Neuronal stem cell (in vitro differentiated cells): ENCODE results near the gene FAM117B.

Source experiments
- DNase-seq: peaks from one replicate; pipeline ENCODE4 v3.0.0-alpha.2; 2013; ENCODE audit warnings: low spot score
- H2AFZ ChIP-seq: one replicate; pipeline ENCODE4 v1.6.1; 2013; ENCODE audit warnings: mild to moderate bottlenecking, low read length, inconsistent platforms
- H2AK5ac ChIP-seq: 2 replicates; pipeline ENCODE4 v1.6.1; 2013; ENCODE audit warnings: low read depth, mild to moderate bottlenecking, inconsistent platforms, low read length, moderate library complexity, mixed read lengths
- H2BK120ac ChIP-seq: 2 replicates; pipeline ENCODE4 v1.6.1; 2013; ENCODE audit warnings: low read depth, mild to moderate bottlenecking, inconsistent platforms, low read length, moderate library complexity, mixed read lengths
- H2BK12ac ChIP-seq: one replicate; pipeline ENCODE4 v1.6.1; 2013; ENCODE audit warnings: low read length, inconsistent platforms
- H2BK15ac ChIP-seq: 2 replicates; pipeline ENCODE4 v1.6.1; 2013; ENCODE audit warnings: mild to moderate bottlenecking, low read length, inconsistent platforms, mixed read lengths
- H2BK5ac ChIP-seq: one replicate; pipeline ENCODE4 v1.6.1; 2013; ENCODE audit warnings: inconsistent platforms, mild to moderate bottlenecking, low read length, moderate library complexity
- H3K14ac ChIP-seq: one replicate; pipeline ENCODE4 v1.6.1; 2013; ENCODE audit warnings: low read length, inconsistent platforms
- H3K18ac ChIP-seq: 2 replicates; pipeline ENCODE4 v1.6.1; 2013; ENCODE audit warnings: low read length, inconsistent platforms
- H3K23ac ChIP-seq: 2 replicates; pipeline ENCODE4 v1.6.1; 2013; ENCODE audit warnings: low read depth, mild to moderate bottlenecking, mixed read lengths, low read length, inconsistent platforms; ENCODE audit not compliant: poor library complexity
- H3K27ac ChIP-seq: replicated peaks from 3 replicates; pipeline ENCODE4 v1.5.1; 2013; ENCODE audit warnings: low read length, inconsistent platforms
- H3K27me3 ChIP-seq, 3 experiments: 2 replicates each; pipeline ENCODE4 v1.6.1; 2013; ENCODE audit warnings: low read length in 3 of 3, mild to moderate bottlenecking in 2 of 3, inconsistent platforms in 1 of 3, low read depth in 1 of 3, mixed read lengths in 1 of 3, moderate library complexity in 1 of 3; ENCODE audit not compliant: control insufficient read depth in 3 of 3, insufficient read depth in 3 of 3
- H3K36me3 ChIP-seq, 2 donors: replicated peaks in 1 of 2; 2 replicates each; pipeline ENCODE4 v1.6.1; 2013; ENCODE audit warnings: low read length in 2 of 2; ENCODE audit not compliant: control insufficient read depth in 2 of 2, insufficient read depth in 2 of 2
- H3K4ac ChIP-seq: 2 replicates; pipeline ENCODE4 v1.6.1; 2013; ENCODE audit warnings: inconsistent platforms, mild to moderate bottlenecking, low read length, moderate library complexity
- H3K4me1 ChIP-seq, 2 donors: 1 replicate in 1 of 2; 2 replicates in 1 of 2; pipeline ENCODE4 v1.6.1; 2013; ENCODE audit warnings: low read length in 2 of 2, low read depth in 1 of 2; ENCODE audit not compliant: control insufficient read depth in 2 of 2, insufficient read depth in 1 of 2
- H3K4me2 ChIP-seq: one replicate; pipeline ENCODE4 v1.6.1; 2013; ENCODE audit warnings: mild to moderate bottlenecking, low read length, inconsistent platforms; ENCODE audit not compliant: insufficient read depth, poor library complexity, severe bottlenecking
- H3K4me3 ChIP-seq, 2 donors: 2 replicates each; pipeline ENCODE4 v1.5.1; 2013; ENCODE audit warnings: low read length in 2 of 2, mild to moderate bottlenecking in 2 of 2, inconsistent platforms in 1 of 2, moderate library complexity in 1 of 2
- H3K79me1 ChIP-seq: one replicate; pipeline ENCODE4 v1.6.1; 2013; ENCODE audit warnings: low read depth, mild to moderate bottlenecking, inconsistent platforms, low read length, moderate library complexity
- H3K9ac ChIP-seq: one replicate; pipeline ENCODE4 v1.6.1; 2013; ENCODE audit warnings: mild to moderate bottlenecking, low read depth, low read length, inconsistent platforms; ENCODE audit not compliant: poor library complexity
- H3K9me3 ChIP-seq, 2 donors: replicated peaks in 1 of 2; 2 replicates each; pipeline versions ENCODE3 to v1.6.1; 2013; ENCODE audit warnings: low read length in 2 of 2, mild to moderate bottlenecking in 2 of 2, inconsistent platforms in 1 of 2, low read depth in 1 of 2, mixed read lengths in 1 of 2, moderate library complexity in 1 of 2; ENCODE audit not compliant: control insufficient read depth in 2 of 2, insufficient read depth in 1 of 2
- H4K8ac ChIP-seq: one replicate; pipeline ENCODE4 v1.6.1; 2013; ENCODE audit warnings: low read depth, mild to moderate bottlenecking, inconsistent platforms, low read length, moderate library complexity
- H4K91ac ChIP-seq: one replicate; pipeline ENCODE4 v1.6.1; 2013; ENCODE audit warnings: low read length, low read depth, mild to moderate bottlenecking, inconsistent platforms; ENCODE audit not compliant: poor library complexity
- WGBS, 2 donors: extraction: QIAGEN DNeasy Blood & Tissue Kit; methylation state at CpG; one replicate each; pipeline ENCODE4 v1.1.7; 2013; ENCODE audit warnings: missing lambda C conversion rate in 2 of 2, mixed read lengths in 1 of 2; ENCODE audit not compliant: insufficient read length in 2 of 2, insufficient replicate concordance in 1 of 2; ENCODE audit errors: extremely low coverage in 2 of 2; 5-methylcytosine and 5-hydroxymethylcytosine counted together

Gene FAM117B

DNA sequence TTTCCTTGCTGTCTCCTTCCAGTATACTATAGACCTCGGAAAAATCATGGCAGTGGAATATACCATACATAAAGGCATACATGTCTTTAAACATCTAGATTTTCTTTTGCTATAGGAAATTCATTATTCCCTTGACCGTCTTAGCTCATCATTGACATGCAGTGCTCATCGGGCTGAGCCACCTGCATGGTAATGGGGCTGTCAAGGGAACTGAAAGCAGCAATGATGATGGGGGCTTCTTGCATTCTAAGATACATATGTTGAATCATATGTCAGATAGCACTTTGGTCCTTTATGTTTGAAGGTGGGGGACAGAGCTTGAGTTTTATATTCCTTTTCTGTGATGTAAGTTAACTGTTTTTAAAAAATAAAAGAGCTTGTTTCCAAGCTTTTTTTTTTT lies 130.2 kb downstream of the FAM117B start:
- no peak overlapping the region for H2BK120ac ChIP-seq
- H3K9ac ChIP-seq: no peak overlapping the region
- H2BK15ac ChIP-seq: no peak overlapping the region
- H2AFZ ChIP-seq: no peak overlapping the region
- no peak overlapping the region for H4K8ac ChIP-seq
- H3K23ac ChIP-seq: no peak overlapping the region
- H3K4me1 ChIP-seq: no peaks in the 10 kb centered on the region
- DNase-seq: no peak
- H2BK12ac ChIP-seq: no peak overlapping the region
- H3K4me2 ChIP-seq: no peak overlapping the region
- no peak overlapping the region for H3K18ac ChIP-seq
- no peaks in the 10 kb centered on the region for H3K9me3 ChIP-seq
- no peak overlapping the region for H3K14ac ChIP-seq
- no CpG with 5 or more reads among the region's 3 CpGs for WGBS, 2 donors
- H3K27me3 ChIP-seq: no peaks in the 10 kb centered on the region
- H2AK5ac ChIP-seq: no peak overlapping the region
- H3K36me3 ChIP-seq: peaks cover 6 to 65% of the 10 kb centered on the region in 2 donors
- no peak overlapping the region for H2BK5ac ChIP-seq
- H4K91ac ChIP-seq: no peak overlapping the region
- H3K4ac ChIP-seq: no peak overlapping the region
- no peaks in the 10 kb centered on the region for H3K79me1 ChIP-seq
- H3K4me3 ChIP-seq: no peak overlapping the region
- no peak overlapping the region for H3K27ac ChIP-seq

DNA sequence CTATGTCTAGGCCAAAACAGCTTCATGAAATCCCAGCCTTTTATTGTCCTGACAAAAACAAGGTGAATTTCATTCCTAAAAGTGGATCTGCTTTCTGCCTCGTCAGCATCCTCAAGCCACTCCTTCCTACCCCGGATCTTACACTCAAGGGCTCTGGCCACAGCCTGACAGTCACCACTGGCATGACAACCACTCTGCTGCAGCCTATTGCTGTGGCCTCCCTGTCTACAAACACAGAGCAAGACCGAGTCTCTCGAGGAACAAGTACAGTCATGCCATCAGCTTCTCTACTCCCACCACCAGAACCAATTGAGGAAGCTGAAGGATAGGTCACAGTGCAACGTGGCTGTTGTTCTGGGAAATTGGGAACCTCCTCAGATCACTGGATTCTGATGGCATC lies 130.7 kb downstream of the FAM117B start:
- no peaks in the 10 kb centered on the region for H3K4me1 ChIP-seq
- no peaks in the 10 kb centered on the region for H3K79me1 ChIP-seq
- no peak overlapping the region for H2BK12ac ChIP-seq
- H2BK5ac ChIP-seq: no peak overlapping the region
- H3K4me3 ChIP-seq: no peak overlapping the region
- H3K18ac ChIP-seq: no peak overlapping the region
- no peak overlapping the region for H2AFZ ChIP-seq
- no CpG with 5 or more reads among the region's 5 CpGs for WGBS, 2 donors
- no peak overlapping the region for H2AK5ac ChIP-seq
- H4K8ac ChIP-seq: no peak overlapping the region
- peaks cover 5 to 65% of the 10 kb centered on the region in 2 donors for H3K36me3 ChIP-seq
- H4K91ac ChIP-seq: no peak overlapping the region
- H3K4ac ChIP-seq: no peak overlapping the region
- H3K9me3 ChIP-seq: no peaks in the 10 kb centered on the region
- no peak overlapping the region for H2BK15ac ChIP-seq
- no peaks in the 10 kb centered on the region for H3K27me3 ChIP-seq
- no peak overlapping the region for H3K9ac ChIP-seq
- H2BK120ac ChIP-seq: no peak overlapping the region
- no peak for DNase-seq
- H3K27ac ChIP-seq: no peak overlapping the region
- H3K14ac ChIP-seq: no peak overlapping the region
- no peak overlapping the region for H3K4me2 ChIP-seq
- H3K23ac ChIP-seq: no peak overlapping the region

DNA sequence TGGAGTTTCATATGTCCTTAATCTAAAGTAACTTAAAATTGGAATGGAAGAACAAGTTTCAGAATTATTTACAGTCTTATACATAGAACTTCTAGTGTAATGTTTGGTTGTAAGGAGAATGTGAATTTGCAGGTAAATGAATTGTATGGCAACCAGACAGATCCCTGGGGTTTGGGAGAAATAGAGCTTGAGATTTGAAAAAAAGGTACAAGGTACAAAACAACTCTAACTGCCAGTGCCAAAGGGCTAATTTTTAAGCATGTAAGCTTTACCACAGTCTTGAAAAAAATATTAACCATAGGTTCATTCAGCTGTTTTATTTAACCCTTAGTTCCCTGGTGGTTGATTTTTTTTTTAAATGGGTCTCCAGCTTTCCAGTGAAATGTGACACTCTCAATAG lies 133.5 kb downstream of the FAM117B start:
- Histone ChIP-seq H3K4ac (no peak overlapping the region), H3K18ac (no peak overlapping the region), H4K8ac (no peak overlapping the region), H3K27me3 (no peaks in the 10 kb centered on the region), H3K14ac (no peak overlapping the region), H3K9me3 (no peaks in the 10 kb centered on the region), H3K27ac (no peak overlapping the region), H3K4me3 (no peak overlapping the region), H2BK5ac (no peak overlapping the region), H4K91ac (no peak overlapping the region), H2BK12ac (no peak overlapping the region), H2AK5ac (no peak overlapping the region), H3K4me1 (no peaks in the 10 kb centered on the region), H3K36me3 (peaks cover 5 to 71% of the 10 kb centered on the region in 2 donors), H3K79me1 (no peaks in the 10 kb centered on the region), H2BK120ac (no peak overlapping the region), H3K4me2 (no peak overlapping the region), H2BK15ac (no peak overlapping the region), H2AFZ (no peak overlapping the region), H3K9ac (no peak overlapping the region), H3K23ac (no peak overlapping the region)
- DNase-seq: no peak

DNA sequence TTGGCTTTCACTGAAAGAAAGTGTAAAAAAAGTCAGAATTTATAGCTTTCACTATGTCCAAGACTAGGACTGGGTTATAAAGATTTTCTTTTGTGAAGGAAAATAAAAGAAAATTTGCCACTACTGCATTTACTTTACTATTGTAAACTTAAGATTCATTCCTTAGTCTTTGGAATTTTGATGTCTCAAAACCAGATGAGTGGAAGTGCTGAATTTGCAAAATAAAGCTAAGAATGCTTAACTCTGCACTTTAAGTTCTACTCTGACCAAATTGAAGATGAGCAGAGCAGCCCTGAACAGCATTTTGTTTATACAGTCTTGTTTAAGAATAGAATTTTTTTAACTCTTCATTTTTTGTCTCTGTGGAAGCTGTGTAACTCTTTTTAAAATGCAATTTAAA lies 134.4 kb downstream of the FAM117B start:
- Histone ChIP-seq H3K36me3 (peaks cover 5 to 72% of the 10 kb centered on the region in 2 donors), H2AK5ac (no peak overlapping the region), H3K27me3 (no peaks in the 10 kb centered on the region), H2BK12ac (no peak overlapping the region), H3K79me1 (no peaks in the 10 kb centered on the region), H2BK15ac (no peak overlapping the region), H3K4me1 (no peaks in the 10 kb centered on the region), H3K9ac (no peak overlapping the region), H3K4me2 (no peak overlapping the region), H3K18ac (no peak overlapping the region), H2AFZ (no peak overlapping the region), H3K27ac (no peak overlapping the region), H3K9me3 (no peaks in the 10 kb centered on the region), H3K4ac (no peak overlapping the region), H3K23ac (no peak overlapping the region), H3K14ac (no peak overlapping the region), H2BK5ac (no peak overlapping the region), H4K8ac (no peak overlapping the region), H4K91ac (no peak overlapping the region), H3K4me3 (no peak overlapping the region), H2BK120ac (no peak overlapping the region)
- no peak for DNase-seq
